ENCODE data around the gene RDX. TPM values are rescaled to one million over a fixed set of nuclear protein-coding genes. Genes with fewer than 3 reads are reported as not detected.

Gene RDX
- total RNA-seq, 1 donor from 2014 or later = 167 TPM

GRCh38 chr11:110172468-110173065 lies 123.8 kb downstream of the RDX start:
- no peak overlapping the region for H3K4me3 Mint-ChIP-seq
- peaks cover 34% of the 10 kb centered on the region for H3K4me1 Mint-ChIP-seq
- no peaks in the 10 kb centered on the region for H3K27me3 Mint-ChIP-seq (ENCODE audit: low read depth)
- no peaks in the 10 kb centered on the region for H3K36me3 Mint-ChIP-seq (ENCODE audit: low read depth)
- no peak for DNase-seq (ENCODE audit: low read depth, low spot score)
- no peak overlapping the region for H3K27ac Mint-ChIP-seq (ENCODE audit: unreplicated experiment)
- no peaks in the 10 kb centered on the region for H3K9me3 Mint-ChIP-seq
- TF ChIP-seq CTCF (conservative IDR thresholded peaks at IDR 0.05) = no peak

DNA sequence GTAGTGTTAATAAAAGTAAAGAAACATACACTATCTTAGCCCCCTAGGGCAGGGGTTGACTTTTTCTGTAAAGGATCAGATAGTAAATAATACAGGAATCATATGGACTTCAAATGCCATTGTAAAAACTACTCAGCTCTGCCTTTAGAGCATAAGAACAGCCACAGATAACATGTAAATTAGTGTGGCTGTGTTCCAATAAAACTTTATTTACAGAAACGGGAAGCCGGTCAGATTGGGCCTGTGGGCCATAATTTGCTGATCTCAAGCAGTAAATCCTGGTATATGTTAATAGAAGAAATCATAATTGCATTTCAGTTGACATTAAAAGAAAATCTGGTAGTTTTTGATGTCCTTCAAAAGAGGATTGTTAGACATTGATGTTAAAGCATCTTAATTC lies 126.7 kb downstream of the RDX start:
- no peak overlapping the region for H3K4me3 Mint-ChIP-seq
- no peak overlapping the region for H3K27ac Mint-ChIP-seq (ENCODE audit: unreplicated experiment)
- peaks cover 19% of the 10 kb centered on the region for H3K4me1 Mint-ChIP-seq
- H3K36me3 Mint-ChIP-seq (ENCODE audit: low read depth) = peaks cover 10% of the 10 kb centered on the region
- H3K27me3 Mint-ChIP-seq (ENCODE audit: low read depth) = no peaks in the 10 kb centered on the region
- no peak for DNase-seq (ENCODE audit: low read depth, low spot score)
- no peaks in the 10 kb centered on the region for H3K9me3 Mint-ChIP-seq
- no peak for TF ChIP-seq CTCF (conservative IDR thresholded peaks at IDR 0.05)

GRCh38 chr11:110168033-110168803 lies 128.2 kb downstream of the RDX start:
- no peak for TF ChIP-seq CTCF (conservative IDR thresholded peaks at IDR 0.05)
- Mint-ChIP-seq H3K36me3 (ENCODE audit: low read depth) (peaks cover 22% of the 10 kb centered on the region), H3K27me3 (ENCODE audit: low read depth) (no peaks in the 10 kb centered on the region), H3K9me3 (no peaks in the 10 kb centered on the region), H3K4me3 (no peak overlapping the region), H3K4me1 (peaks cover 8% of the 10 kb centered on the region), H3K27ac (ENCODE audit: unreplicated experiment) (no peak overlapping the region)
- DNase-seq (ENCODE audit: low read depth, low spot score) = no peak

DNA sequence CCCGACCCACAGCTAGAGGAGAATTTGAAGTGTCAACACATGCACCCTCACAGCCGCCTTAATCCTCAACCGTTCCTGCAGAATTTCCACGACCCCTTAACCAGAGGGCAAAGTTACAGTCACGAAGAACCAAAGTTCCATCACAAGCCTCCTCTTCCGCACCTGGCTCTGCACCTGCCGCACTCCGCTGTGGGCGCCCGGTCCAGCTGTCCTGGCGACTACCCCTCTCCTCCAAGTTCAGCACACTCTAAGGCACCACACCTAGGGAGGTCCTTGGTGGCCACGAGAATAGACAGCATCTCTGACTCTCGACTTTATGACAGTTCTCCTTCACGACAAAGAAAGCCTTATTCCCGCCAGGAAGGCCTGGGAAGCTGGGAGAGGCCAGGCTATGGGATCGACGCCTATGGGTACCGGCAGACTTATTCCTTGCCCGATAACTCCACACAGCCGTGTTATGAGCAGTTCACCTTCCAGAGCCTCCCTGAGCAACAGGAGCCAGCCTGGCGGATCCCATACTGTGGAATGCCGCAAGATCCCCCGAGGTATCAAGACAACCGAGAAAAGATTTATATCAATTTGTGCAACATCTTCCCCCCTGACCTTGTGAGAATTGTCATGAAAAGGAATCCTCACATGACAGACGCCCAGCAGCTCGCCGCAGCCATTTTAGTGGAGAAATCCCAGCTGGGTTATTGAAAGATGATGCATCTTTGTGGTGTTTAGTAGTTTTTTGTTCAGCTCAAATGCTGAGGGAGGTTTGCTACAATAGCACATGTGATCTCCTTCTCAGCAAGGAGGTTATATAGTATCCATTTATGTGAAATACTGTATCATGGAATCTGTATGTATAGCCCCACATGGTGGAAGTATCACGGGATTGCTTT lies 131.1 kb downstream of the RDX start:
- Mint-ChIP-seq H3K27ac (ENCODE audit: unreplicated experiment) (no peak overlapping the region), H3K27me3 (ENCODE audit: low read depth) (no peaks in the 10 kb centered on the region), H3K4me3 (no peak overlapping the region), H3K4me1 (no peaks in the 10 kb centered on the region), H3K9me3 (no peaks in the 10 kb centered on the region), H3K36me3 (ENCODE audit: low read depth) (peaks cover 27% of the 10 kb centered on the region)
- no peak for DNase-seq (ENCODE audit: low read depth, low spot score)
- no peak for TF ChIP-seq CTCF (conservative IDR thresholded peaks at IDR 0.05)

DNA sequence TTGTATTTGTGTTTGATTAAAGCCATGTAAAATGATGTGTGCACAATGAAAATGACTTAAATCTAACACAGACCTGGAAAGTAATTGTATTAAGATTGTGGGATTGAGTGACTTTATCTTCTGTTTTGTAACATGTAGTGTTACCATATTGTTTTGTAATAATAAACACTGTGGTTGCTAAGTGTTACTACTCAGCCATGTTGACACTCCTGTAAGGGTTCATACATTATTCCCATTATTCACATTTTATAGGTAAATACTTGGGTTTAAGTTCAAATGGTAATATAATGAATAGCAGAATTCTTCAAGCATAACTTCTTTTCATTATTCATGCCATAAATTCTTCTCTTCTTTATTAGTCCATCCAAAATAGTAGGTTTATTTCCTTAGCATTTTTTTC lies 134.2 kb downstream of the RDX start:
- Mint-ChIP-seq H3K9me3 (no peaks in the 10 kb centered on the region), H3K4me1 (peaks cover 4% of the 10 kb centered on the region), H3K27me3 (ENCODE audit: low read depth) (no peaks in the 10 kb centered on the region), H3K27ac (ENCODE audit: unreplicated experiment) (no peak overlapping the region), H3K4me3 (no peak overlapping the region), H3K36me3 (ENCODE audit: low read depth) (peaks cover 33% of the 10 kb centered on the region)
- no peak for TF ChIP-seq CTCF (conservative IDR thresholded peaks at IDR 0.05)
- DNase-seq (ENCODE audit: low read depth, low spot score) = no peak
